Measurements from ENCODE around the gene PRR22.
"Not testable (repeated sequence)": the region's sequence is repeated elsewhere in the genome, so short reads cannot be mapped to it uniquely, and the experiment has no call there.

The PRR22 gene

DNA sequence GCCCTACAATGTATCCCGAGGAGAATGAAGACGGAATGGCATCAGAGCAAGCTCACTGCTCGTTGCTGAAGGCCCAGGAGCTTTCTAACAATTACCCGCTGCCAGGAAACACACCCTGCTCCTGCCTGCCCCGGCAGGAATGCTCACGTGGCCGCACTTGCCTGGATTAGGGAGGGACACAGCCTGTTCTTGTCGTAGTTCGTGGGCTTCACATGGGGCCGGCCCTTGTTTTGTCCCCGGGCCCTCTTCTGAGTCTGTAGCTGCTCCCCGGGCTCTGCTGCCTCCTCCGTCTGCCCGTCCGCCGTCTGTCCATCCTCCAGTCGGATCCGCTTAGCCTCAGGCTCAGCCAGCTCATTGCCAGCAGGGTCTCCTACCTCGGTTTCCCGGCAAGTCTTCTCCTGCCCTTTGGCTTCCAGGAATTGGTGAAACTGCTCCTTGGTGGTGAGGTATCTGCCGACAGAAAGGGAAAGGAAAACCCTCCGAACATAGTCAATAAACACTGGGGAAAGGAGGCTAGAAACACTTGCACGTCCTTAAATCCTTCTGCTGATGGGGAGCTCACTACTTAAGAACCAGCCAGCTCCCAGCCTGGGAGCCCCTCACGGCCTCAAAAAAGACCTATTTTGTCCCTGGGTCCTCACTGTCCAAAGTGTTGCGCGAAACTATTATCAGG is 5.5 kb upstream of the PRR22 start:
- no peak for DNase-seq

DNA sequence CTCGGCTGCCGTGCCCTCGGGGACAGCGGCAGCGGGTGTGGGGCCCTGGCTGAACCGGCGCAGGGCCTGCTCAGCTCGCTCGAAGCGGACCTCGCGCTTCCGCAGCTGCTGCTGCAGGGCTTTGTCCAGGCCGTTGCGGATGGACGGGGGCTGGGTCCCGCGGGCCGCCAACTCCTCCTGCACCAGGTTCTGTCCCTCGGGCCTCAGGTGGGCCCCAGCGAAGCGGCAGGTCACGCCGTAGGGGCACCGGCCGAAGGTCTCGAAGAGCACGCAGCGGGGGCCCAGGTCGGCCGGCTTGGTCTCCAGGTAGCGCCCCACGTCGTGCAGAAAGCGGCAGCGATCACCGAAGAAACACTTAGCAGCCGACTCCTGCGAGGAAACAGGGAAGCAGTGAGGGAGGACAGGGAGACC is 4.8 kb upstream of the PRR22 start:
- no peak for DNase-seq

DNA sequence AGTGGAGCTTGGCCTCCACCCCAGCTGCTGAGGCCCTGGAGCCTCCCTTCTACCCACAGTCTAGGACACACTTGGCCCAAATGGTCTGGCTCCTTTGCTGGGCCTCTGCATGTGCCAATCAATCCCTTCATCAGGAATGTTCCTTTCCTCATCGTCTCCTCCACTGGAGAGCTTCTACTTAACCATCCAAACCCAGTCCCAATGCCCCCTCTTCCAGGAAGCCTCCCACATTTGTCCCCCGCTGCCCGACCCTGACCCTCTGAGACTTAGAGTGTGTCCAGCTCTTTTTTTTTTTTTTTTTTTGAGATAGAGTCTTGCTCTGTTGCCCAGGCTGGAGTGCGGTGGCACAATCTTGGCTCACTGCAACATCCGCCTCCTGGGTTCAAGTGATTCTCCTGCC is 3.9 kb upstream of the PRR22 start:
- DNase-seq, result no peak

- DNase-seq, result no peak
These were observed 3.0 kb upstream of the PRR22 start for GRCh38 chr19:5787409-5788182.

DNA sequence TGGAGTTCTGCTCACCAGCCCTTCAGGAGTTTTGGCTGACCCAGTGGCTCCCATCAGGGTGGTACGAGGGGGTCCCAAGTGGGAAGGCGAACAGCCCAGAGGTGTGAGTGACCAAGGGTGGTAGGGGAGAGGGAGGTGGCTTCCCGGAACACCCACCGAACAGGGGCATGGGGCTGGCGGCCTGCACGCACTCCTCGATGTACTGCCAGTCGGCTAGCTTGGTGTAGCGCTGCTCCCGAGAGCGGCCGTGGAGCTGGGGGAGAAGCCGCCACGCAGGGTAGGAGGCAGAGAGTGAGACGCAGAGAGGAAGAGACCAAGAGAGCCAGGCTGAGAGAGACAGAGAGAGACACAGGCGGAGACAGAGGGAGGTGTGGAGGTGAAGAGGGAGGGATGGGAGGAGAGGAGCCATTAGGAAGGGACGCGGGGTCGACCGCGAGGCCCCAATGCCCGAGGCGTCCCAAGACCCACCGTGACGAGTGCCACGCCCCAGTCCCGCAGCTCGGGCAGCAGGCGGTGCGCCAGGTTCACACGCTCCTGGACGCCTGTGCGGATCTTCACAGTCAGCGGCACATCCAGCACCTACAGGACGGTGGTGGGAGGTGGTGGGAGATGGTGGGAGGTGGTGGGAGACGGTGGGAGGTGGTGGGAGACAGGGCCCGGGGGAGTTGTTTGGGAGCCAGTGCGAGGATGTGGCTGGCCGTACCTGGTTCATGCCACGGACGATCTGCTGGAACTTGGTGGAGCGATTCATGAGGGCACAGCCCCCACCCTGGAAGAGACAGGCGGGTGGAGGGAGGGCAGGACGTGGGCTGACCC is 2.3 kb upstream of the PRR22 start:
- DNase-seq, result no peak

DNA sequence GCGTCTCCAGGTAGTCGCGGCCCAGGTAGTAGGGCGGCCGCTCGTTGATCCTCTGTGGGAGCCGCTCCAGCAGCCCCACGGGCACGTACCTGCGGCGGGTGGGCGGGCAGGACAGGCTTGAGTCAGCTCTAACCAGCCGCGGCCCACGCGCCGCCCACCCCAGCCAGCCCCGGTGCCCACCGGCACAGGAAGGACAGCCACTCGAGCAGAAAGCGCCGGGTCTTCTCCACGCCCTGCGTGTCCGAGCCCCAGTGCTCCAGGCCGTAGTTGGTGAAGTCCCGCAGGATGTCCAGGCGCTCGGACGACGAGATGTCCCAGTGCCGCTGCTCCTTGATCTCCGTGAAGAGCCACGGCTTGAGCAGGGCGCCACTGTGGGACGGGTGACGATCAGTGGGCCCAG is 877 bp upstream of the PRR22 start:
- DNase-seq, result no peak

DNA sequence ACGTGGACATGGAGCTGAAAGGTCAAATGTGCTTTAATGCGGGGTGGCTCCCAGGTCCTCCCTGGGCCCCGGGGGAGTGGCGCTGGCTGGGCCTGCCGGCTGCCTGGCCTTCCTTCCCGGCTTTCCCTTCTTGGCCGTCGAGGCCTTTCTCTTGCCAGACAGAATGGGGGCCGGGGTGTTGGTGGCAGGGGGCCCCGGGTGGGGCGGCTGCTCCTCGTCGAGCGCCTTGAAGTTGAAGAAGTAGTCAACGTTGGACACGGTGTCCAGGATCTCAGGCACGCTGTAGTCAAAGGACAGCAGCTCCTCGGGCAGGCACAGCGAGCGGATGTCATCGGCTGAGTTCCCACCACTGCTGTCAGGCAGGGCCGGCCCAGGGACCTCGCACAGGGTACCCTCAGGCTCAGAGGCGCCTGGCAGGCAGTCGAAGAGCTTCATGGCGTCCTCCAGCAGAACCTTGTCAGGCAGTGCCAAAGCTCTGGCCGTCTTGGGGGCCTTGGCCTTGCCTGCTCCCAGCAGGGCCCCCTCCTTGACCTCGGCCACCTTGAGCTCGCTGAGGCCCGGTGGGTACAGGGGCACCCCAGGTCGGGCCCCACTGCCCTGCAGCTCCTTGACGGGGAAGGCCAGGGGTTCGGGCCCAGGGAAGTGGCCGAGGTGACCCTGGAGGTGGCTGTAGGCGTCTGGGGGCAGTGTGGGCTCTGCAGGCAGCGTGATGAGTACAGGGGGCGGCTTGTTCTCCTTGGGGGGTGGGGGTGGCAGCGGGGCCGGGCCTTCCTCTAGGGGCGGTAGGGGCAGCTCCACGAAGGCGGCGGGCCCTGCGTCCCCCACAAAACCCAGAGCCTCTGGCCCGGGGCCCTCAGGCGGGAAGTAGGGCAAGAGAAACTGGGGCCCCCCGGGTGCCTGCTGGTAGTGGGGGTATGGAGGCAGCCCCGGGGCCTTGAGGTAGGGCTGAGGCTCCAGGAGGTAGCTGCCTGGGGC is 1.3 kb downstream of the PRR22 start:
- DNase-seq, result no peak

DNA sequence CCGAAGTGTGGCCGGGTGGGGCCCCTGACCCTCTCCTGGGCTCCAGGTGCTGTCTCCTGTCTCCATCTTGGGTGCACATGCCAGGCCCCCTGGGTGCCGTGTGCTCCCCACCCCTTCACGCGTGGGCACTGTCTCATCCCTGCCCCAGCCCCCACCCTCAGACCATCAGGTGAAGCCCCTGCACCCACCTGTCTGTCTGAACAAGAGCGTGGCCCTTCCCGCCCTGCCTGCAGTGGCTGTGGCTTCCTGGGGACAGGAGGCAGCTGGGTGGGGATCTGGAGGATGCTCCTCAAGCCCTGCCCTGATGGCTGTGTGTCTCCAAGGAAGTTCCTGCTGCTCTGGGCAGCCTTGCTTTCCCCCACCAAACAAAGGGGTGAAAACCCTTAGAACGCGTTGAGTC is 2.2 kb downstream of the PRR22 start:
- DNase-seq, result no peak

DNA sequence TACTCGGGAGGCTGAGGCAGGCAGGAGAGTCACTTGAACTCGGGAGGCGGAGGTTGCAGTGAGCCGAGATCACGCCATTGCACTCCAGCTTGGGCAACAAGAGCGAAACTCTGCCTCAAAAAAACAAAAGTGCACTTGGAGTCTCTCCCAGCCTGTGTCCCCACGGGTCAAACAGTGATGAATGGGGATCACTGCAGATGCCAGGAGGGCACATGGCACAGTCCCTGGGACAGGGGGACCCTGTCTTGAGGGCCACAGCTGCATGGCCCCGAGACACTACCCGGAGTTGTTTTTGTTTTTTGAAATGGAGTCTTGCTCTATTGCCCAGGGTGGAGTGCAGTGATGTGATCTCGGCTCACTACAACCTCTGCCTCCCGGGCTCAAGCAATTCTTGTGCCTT is 3.6 kb downstream of the PRR22 start:
- DNase-seq, result not testable (repeated sequence)

GRCh38 chr19:5778402-5778801 is 6.1 kb downstream of the PRR22 start:
- DNase-seq, result no peak

GRCh38 chr19:5775668-5776309 is 8.8 kb downstream of the PRR22 start:
- DNase-seq, result no peak

DNA sequence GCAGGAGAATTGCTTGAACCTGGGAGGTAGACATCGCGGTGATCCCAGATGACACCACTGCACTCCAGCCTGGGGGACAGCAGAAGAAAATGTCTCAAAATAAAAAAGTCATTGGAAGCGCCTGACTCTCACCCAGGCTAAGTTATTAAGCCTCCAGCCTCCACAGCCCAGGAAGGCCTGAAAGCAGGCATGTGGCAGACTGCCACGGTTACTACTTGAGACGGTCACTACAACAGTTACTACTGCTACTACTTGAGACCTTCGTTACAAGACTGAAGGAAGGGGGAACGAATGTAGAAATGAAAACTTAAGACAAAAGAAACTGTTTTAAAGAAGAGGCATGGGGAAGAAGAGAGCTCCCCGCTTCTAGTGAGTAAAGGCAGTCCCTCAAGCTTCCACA is 9.6 kb downstream of the PRR22 start:
- no peak for DNase-seq

GRCh38 chr19:5773276-5773675 is 11.3 kb downstream of the PRR22 start:
- no peak for DNase-seq

- no peak for DNase-seq
These were observed 12.1 kb downstream of the PRR22 start for GRCh38 chr19:5772416-5772815.

DNA sequence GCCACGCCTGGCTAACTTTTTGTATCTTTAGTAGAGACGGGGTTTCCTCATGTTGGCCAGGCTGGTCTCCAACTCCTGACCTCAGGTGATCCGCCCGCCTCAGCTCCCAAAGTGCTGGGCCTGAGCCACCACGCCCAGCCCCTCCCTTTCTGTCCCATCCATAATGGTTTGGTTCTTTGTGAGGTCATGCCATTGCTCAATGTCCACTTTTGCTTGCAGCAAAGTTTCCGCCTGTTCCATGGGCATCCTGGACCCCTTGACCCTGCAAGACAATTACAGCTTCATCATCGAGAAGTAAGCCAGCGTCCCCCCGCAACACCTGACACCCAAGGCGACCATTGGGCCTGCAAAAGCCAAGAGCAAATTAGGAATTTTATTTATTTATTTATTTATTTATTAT is 16.6 kb downstream of the PRR22 start:
- DNase-seq, result no peak

- DNase-seq, result no peak
These were observed 19.3 kb downstream of the PRR22 start for GRCh38 chr19:5765220-5765619.

- DNase-seq, result no peak
These were observed 21.8 kb downstream of the PRR22 start for GRCh38 chr19:5762608-5763217.

DNA sequence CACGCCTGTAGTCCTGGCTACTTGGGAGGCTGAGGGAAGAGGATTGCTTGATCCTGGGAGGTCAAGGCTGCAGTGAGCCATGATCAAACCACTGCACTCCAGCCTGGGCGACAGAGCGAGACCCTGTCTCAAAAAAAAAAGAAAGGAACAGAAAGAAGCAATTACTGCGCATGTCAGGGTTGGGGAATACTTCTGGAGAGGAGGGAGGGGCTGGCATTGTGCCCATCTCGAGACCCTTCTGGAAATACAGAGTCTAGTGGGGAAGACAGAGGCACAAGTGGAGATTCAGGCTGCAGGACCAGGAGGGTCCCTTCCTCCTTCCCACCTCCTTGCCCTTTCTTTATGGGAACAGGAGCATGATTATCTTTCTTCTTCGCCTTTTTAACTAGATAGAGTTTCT is 30.8 kb downstream of the PRR22 start:
- DNase-seq, result no peak

- DNase-seq, result no peak
These were observed 32.8 kb downstream of the PRR22 start for GRCh38 chr19:5751709-5752108.

- DNase-seq, result no peak
These were observed 35.0 kb downstream of the PRR22 start for GRCh38 chr19:5749505-5749904.

DNA sequence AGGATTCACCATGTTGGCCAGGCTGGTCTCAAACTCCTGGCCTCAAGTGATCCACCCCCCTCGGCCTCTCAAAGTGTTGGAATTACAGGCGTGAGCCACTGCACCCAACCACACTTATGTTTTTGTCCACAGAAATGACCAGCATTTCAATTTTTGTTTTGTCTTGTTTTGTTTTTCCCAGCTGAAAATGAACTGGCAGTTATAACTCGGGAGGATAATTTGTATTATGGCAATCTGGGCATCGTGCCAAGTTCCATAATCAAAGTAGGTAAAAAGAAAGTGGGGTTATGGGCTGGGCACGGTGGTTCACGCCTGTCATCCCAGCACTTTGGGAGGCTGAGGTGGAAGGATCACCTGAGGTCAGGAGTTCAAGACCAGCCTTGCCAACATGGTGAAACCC is 35.6 kb downstream of the PRR22 start:
- DNase-seq, result not testable (repeated sequence)

DNA sequence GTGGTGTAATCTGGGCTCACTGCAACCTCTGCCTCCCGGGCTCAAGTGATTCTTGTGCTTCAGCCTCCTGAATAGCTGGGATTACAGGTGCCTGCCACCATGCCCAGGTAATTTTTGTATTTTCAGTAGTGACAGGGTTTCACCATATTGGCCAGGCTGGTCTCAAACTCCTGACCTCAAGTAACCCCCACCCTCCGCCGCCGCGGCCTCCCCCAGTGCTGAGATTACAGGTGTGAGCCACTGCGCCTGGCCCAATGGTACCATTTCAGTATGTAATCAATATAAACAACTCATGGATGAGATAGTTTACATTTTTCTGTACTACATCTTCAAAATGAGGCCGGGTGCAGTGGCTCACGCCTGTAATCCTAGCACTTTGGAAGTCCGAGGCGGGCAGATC is 39.5 kb downstream of the PRR22 start:
- DNase-seq, result not testable (repeated sequence)
